NCI-H774 (cell line): Measurements from ENCODE around the gene SMG9.
A peak's percentile ranks its signal among the peaks of the same experiment; 100 is the strongest.

ENCODE experiments used
- DNase-seq: peaks from one replicate; lab custom pipeline; 2025; lab: John Stamatoyannopoulos, UW

SMG9 gene, protein sequence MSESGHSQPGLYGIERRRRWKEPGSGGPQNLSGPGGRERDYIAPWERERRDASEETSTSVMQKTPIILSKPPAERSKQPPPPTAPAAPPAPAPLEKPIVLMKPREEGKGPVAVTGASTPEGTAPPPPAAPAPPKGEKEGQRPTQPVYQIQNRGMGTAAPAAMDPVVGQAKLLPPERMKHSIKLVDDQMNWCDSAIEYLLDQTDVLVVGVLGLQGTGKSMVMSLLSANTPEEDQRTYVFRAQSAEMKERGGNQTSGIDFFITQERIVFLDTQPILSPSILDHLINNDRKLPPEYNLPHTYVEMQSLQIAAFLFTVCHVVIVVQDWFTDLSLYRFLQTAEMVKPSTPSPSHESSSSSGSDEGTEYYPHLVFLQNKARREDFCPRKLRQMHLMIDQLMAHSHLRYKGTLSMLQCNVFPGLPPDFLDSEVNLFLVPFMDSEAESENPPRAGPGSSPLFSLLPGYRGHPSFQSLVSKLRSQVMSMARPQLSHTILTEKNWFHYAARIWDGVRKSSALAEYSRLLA

DNA sequence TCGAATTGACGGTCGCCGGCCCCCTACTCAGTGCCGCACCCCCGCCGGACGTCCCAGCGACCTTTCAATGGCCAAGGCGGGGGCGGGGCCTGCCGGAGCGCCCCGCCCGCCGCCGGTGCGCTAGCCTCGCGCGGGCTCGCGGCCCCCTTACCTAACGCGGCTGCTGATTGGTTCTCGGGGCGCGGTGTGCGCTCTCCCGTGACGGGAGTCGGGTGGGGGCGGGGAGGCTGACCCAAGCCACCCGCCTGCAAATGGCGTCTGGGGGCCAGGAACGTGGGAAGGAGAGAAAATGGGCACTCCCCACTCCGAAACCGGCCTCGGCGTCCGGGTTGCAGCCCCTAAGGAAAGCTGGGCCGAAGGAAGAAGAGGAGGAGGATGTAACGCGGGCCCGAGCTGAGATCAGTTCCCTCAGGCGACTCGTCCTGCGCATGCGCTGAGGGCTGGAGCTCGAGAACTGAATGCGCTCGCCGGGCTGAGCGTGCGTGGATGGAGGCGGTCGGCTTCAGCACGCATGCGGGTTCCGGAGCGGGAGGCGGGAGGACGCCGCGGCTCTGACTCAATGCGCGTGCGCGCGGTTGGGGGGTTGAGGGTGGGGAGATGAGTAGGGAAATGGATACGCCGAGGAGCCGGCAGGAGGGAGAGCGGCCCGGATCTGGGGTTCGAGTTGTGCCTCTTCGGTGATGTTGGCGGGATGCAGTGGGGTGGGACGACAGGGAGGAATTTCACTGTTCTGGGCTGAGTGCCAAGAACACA lies at the start of gene SMG9:
Gene SMG9 (minus strand): TSS at position 460 of the 753 bp plus-strand sequence. CDS start 4,221 bp downstream, outside the sequence.
- peak; percentile 97 for DNase-seq

DNA sequence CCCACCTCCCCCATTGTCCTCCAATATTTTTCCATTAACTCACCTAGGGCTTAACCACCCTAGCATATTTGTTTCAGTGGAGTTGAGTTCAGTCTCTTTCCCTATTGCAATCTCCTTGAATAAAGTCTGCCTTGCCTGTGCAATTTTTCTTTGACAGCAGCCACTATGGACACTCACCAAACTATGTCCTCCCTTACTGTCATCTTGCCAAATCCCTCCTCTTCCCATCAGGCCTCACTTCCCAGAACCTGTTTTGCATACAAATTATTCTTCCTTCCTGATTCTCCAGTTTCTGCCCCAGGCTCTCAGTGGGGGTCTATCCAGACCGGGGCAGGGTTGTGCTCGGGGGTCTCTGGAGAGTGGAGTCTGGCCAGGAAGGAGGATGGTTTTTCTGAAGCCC lies 49.7 kb upstream of the SMG9 start:
- no peak for DNase-seq

- no peak for DNase-seq
These were observed 47.6 kb upstream of the SMG9 start, which contains the start of gene LYPD5 for GRCh38 chr19:43802216-43802951. TSS of gene LYPD5 (minus strand) at chr19:43802447. CDS start at chr19:43802380, 67 bp downstream.

DNA sequence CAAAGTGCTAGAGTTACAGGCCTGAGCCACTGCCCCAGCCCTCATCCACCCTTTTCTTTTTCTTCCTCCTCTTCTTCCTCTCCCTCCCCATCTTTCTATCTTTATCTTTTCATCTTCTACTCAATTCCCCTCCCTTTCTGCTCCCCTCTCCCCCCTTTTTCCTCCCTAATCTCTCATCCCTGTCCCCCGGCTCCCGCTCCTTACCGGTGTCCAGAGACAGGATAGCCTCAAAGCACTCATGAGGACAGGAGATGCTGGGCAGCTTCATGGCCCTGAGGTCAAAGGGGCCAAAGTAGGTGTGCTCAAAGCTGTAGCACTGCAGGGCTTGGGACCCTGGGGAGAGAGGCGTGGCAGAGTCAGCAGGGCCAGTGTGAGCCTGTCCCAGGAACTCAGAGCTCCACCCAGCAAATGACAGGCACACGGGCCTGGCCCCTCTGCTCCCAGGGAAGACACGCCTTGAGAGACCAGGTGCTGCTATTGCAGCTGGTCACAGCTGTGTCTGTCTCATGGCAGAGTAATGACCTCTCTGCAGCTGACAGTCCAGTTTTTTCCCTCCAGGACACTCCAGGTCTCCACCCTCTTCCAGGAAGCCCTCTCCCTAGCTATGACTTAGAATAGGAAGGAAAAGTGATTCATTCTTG lies 44.9 kb upstream of the SMG9 start:
- no peak for DNase-seq

DNA sequence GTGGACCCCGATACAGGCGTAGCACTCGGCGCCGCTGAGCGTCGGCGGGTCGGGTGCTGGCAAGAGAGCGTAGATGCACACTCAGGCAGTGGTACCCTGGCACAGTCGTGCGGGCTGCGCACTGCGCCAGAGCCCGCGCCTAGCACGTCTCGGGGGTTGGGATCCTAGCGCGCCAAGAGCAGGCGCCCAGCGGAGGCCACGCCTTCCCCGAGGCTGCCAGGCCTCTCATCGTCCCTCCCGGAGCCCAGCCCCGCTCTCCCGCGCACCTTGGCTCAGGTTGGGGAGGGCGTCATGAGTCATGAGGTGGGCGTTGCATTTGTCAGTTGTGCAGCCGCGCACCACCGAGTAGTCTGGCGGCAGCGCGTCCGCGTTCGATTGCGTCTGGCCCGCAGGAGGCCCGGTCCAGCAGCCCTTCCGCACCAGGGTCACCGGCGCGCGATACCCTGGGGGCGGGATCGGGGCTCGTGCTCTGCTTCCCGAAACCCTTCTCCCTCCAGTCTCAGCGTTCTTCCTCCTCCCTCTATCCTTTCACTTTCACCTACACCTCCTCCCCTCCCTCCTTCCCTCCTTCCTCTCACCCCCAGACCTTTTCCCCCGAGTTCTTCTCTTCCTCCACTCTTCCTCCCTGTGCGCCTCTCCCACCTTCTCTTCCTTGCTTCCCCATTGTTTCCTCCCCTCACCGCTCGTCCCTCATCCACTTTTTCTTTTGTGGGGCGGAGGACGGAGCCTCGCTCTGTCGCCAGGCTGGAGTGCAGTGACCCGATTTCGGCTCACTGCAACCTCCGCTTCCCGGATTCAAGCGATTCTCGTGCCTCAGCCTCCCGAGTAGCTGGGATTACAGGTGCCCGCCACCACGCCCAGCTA lies 44.0 kb upstream of the SMG9 start:
- DNase-seq: peak; percentile 82

GRCh38 chr19:43798026-43798545 lies 43.3 kb upstream of the SMG9 start:
- DNase-seq: no peak

DNA sequence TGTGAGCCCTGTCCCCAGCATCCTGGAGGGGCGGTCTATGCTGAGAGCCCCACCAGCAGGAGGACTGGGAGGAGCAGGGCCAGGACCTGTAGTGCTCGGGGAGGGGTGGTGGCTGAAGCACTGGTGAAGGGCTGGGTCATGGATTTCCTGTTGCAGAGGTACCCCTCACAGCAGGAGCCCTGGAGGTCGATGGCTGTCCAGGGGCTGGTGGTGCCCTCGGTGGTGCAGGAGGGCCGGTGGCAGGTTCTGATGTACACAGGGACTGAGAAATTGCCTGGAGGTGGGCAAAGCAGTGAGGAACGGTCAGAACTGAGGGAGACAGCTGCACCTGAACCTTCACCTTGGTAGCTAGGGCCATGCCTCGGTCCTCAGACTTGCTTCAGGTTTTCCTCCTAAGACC lies 42.8 kb upstream of the SMG9 start:
- no peak for DNase-seq

DNA sequence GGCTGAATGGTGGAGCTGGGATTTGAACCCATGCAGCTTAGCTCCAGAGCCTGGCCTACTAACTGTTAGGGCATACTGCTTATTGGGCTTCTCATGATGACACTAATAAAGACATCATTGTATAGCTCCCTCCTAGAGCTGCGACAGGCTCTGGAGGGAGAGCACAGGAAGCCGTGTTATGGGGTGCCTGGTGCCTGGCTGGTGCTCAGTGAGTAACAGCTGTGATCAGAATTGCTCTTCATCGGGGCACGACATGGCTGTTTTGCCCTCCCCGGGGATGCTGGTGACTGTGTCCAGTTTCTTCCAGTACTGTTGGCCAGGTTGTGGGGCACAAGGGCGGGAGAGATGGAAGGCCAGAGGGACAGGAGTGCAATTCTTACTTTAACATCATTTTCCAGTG lies 42.4 kb upstream of the SMG9 start:
- DNase-seq: no peak

DNA sequence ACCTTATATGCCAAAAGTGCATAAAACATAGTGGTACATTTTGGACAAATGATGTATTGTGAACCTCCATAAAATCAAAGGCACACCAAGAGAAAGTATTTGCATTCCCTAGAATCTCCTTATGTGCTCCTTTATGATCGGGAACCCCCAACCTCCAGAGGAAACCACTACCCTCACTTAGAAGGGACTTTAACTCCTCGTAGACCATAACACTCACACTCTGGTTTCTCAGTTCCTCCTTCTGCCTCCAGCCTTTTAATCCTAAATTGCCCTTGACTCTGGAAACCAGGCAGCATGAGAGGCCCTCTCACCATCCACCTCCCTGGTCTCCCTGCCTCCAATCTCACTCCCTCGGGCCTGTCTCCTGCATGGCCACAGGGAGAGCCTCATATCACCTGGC lies 35.8 kb upstream of the SMG9 start:
- no peak for DNase-seq

- no peak for DNase-seq
These were observed 34.3 kb upstream of the SMG9 start for GRCh38 chr19:43789029-43789428.

- no peak for DNase-seq
These were observed 31.9 kb upstream of the SMG9 start for GRCh38 chr19:43786665-43787064.

- peak; percentile 52 for DNase-seq
These were observed 30.4 kb upstream of the SMG9 start for GRCh38 chr19:43784981-43785808.

DNA sequence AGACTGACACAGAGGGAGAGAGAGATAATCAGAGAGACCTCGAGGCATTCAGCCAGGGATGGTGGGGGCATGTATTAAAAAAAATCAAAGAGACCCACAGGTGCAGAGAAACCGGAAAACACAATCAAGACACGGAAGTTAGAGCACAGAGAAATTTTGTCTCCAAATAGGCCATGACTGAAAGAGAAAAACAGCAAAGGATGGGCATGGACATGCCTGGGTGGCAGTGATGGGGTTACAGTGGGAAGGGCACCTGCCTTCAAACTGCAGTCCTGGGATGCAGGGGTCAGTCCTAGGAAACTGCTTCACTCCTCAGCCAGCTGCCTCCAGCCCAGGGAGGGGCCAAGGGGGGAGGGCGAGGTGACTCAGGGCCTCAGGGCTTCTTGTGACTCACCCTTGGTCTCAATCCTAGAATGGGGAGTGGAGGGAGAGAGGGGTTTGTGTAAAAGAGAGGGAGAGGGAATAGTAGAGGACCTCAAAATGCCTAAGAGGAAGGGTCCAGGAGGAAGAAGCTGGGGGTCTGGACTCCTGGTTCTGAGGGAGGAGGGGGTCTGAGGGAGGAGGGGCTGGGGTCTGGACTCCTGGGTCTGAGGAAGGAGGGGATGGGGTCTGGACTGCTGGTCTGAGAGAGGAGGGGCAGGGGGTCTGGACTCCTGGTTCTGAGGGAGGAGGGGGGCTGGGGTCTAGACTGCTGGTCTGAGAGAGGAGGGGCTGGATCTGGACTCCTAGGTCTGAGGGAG lies 29.6 kb upstream of the SMG9 start:
- DNase-seq: no peak

GRCh38 chr19:43783636-43784035 lies 28.9 kb upstream of the SMG9 start:
- DNase-seq: no peak

DNA sequence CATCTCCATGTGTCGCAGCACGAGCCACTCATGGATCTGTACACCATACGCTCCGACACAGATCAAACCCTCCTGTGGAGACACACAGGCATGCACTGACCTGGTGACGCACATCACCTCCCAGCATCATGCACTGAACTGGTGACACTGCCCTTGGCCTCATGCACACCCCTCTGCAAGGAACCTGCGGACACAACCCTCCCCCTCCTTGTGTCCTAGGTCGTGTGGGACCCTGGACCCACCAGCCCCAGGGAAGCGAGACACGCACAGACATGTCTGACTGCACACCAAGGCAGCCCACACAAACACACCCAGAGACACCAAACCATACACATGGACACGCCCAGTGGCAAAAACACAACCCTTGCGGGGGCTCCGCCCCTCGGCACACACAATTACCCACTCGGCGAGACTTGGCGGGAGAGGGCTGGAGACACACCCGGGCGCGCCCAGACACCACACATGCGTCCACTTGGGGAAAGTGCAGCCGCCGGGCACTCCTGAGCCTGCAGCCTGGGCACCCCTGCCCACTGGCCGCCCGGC lies 28.0 kb upstream of the SMG9 start:
- DNase-seq: no peak

- DNase-seq: no peak
These were observed 27.5 kb upstream of the SMG9 start for GRCh38 chr19:43782311-43782660.

GRCh38 chr19:43781630-43782310 lies 27.0 kb upstream of the SMG9 start:
- no peak for DNase-seq
